SU-DHL-6 (cell line): ENCODE data around the gene LENEP.

Experiments used
- H2AFZ ChIP-seq: fragments of 200-600 bp; sonication (generic); 2 replicates; pipeline ENCODE4 v1.6.1; 2014; ENCODE audit warnings: low read depth, mild to moderate bottlenecking, moderate library complexity, mixed read lengths, antibody characterized with exemption, low read length; ENCODE audit not compliant: severe bottlenecking
- H3F3A ChIP-seq: fragments of 200-600 bp; shearing (Covaris generic); 2 replicates; pipeline ENCODE4 v1.6.0; 2016; ENCODE audit warnings: antibody characterized with exemption, mild to moderate bottlenecking; ENCODE audit not compliant: insufficient read depth
- H3K27ac ChIP-seq: fragments of 200-600 bp; sonication (generic); 2 replicates; pipeline ENCODE4 v1.5.1; 2016; ENCODE audit warnings: low read depth, mild to moderate bottlenecking, low read length, moderate library complexity, mixed read lengths
- H3K27me3 ChIP-seq: fragments of 200-600 bp; sonication (generic), shearing (Covaris generic); 2 replicates; pipeline ENCODE4 v1.6.0; 2014; ENCODE audit warnings: mild to moderate bottlenecking, low read length
- H3K36me3 ChIP-seq: fragments of 200-600 bp; sonication (generic); 2 replicates; pipeline ENCODE4 v1.6.1; 2014; ENCODE audit warnings: mild to moderate bottlenecking, low read length, mixed read lengths
- H3K4me2 ChIP-seq: fragments of 300-600, 200-600 bp; shearing (Covaris generic), sonication (generic); 2 replicates; pipeline ENCODE4 v1.6.0; 2014; ENCODE audit warnings: low read length, low read depth, mild to moderate bottlenecking; ENCODE audit not compliant: poor library complexity, severe bottlenecking
- H3K4me3 ChIP-seq: fragments of 200-600 bp; sonication (generic); 2 replicates; pipeline ENCODE4 v1.5.1; 2014; ENCODE audit warnings: antibody characterized with exemption, low read length, mild to moderate bottlenecking, mixed read lengths; ENCODE audit not compliant: insufficient read depth, poor library complexity, severe bottlenecking
- H3K79me2 ChIP-seq: fragments of 200-600 bp; sonication (generic); 2 replicates; pipeline ENCODE4 v1.6.1; 2014; ENCODE audit warnings: mild to moderate bottlenecking, low read length, moderate library complexity; ENCODE audit not compliant: insufficient read depth
- H3K9ac ChIP-seq: fragments of 200-600 bp; sonication (generic); 2 replicates; pipeline ENCODE4 v1.7.0; 2014; ENCODE audit warnings: mild to moderate bottlenecking, low read length
- H3K9me2 ChIP-seq: fragments of 200-600 bp; sonication (generic); replicated peaks from 2 replicates; pipeline ENCODE4 v1.6.1; 2014; ENCODE audit warnings: low read length; ENCODE audit not compliant: insufficient read depth
- H3K9me3 ChIP-seq: fragments of 200-600 bp; sonication (generic); 2 replicates; pipeline ENCODE4 v1.6.1; 2014; ENCODE audit warnings: low read length, mixed read lengths; ENCODE audit not compliant: insufficient read depth
- H4K20me1 ChIP-seq: fragments of 200-600 bp; sonication (generic); 2 replicates; pipeline ENCODE4 v1.6.1; 2014; ENCODE audit warnings: low read depth, mild to moderate bottlenecking, antibody characterized with exemption, low read length, moderate library complexity, mixed read lengths
- CTCF ChIP-seq: fragments of 200-600 bp; sonication (generic); IDR thresholded peaks from one replicate; pipeline ENCODE4 v1.5.1; 2017; ENCODE audit warnings: antibody characterized with exemption, mild to moderate bottlenecking, low read length, moderate library complexity; ENCODE audit not compliant: insufficient read depth, poor library complexity, severe bottlenecking
- EZH2phosphoT487 ChIP-seq: fragments of 200-600 bp; sonication (generic), shearing (Covaris generic); conservative IDR thresholded peaks from 2 replicates; pipeline ENCODE4 v1.6.1; 2018; ENCODE audit warnings: mild to moderate bottlenecking, antibody characterized with exemption, low read length, moderate library complexity, mixed read lengths

LENEP gene

GRCh38 chr1:155043793-155044192 is 50.4 kb downstream of the LENEP start:
- H3K36me3 ChIP-seq, result no peaks in the 10 kb centered on the region
- no peaks in the 10 kb centered on the region for H3K9me2 ChIP-seq
- no peak overlapping the region for H3K27ac ChIP-seq
- H3K4me3 ChIP-seq, result no peak overlapping the region
- H3F3A ChIP-seq, result no peaks in the 10 kb centered on the region
- no peaks in the 10 kb centered on the region for H3K27me3 ChIP-seq
- H2AFZ ChIP-seq, result no peak overlapping the region
- no peak overlapping the region for H3K4me2 ChIP-seq
- no peaks in the 10 kb centered on the region for H3K9me3 ChIP-seq
- no peaks in the 10 kb centered on the region for H3K79me2 ChIP-seq
- TF ChIP-seq EZH2phosphoT487 (no peak), CTCF (no peak)
- H3K9ac ChIP-seq, result no peak overlapping the region
- H4K20me1 ChIP-seq, result no peaks in the 10 kb centered on the region
